GM12891 (cell line): Measurements from ENCODE around the gene DHRS3.

ENCODE experiments used
- POLR2A ChIP-seq: IDR thresholded peaks from 2 replicates; pipeline ENCODE4 v1.6.1; 2011; ENCODE audit warnings: low read depth, low read length, control low read depth
- POLR2AphosphoS5 ChIP-seq: IDR thresholded peaks from 2 replicates; pipeline ENCODE4 v1.6.1; 2011; ENCODE audit warnings: low read depth, low read length, control low read depth
- POU2F2 ChIP-seq: IDR thresholded peaks from 2 replicates; pipeline ENCODE4 v1.6.1; 2011; ENCODE audit warnings: low read depth, mild to moderate bottlenecking, control low read depth, low read length, moderate library complexity
- SPI1 ChIP-seq: IDR thresholded peaks from 2 replicates; pipeline ENCODE4 v1.6.1; 2011; ENCODE audit warnings: low read depth, low read length, control low read depth
- TAF1 ChIP-seq: IDR thresholded peaks from 2 replicates; pipeline ENCODE4 v1.6.1; 2011; ENCODE audit warnings: low read depth, low read length, control low read depth

GRCh38 chr1:12521096-12521495 is 96.9 kb downstream of the DHRS3 start:
- TF ChIP-seq POLR2A: no peak
- TF ChIP-seq TAF1: no peak
- TF ChIP-seq POLR2AphosphoS5: no peak
- TF ChIP-seq SPI1: no peak
- TF ChIP-seq POU2F2: no peak
